MM.1S (cell line): ENCODE results near the gene MBD5.

Source experiments
- CTCF ChIP-seq: fragments of 300-600 bp; sonication (generic); IDR thresholded peaks from 2 replicates; pipeline ENCODE4 v1.5.1; 2016; ENCODE audit warnings: antibody characterized with exemption, low read length, mixed read lengths
- EZH2 ChIP-seq: fragments of 300-600 bp; sonication (generic); optimal IDR thresholded peaks from 2 replicates; pipeline ENCODE3; 2017; ENCODE audit warnings: low read depth, mild to moderate bottlenecking, antibody characterized with exemption, low read length, mixed read lengths
- EZH2phosphoT487 ChIP-seq: fragments of 300-600 bp; sonication (generic); IDR thresholded peaks from 2 replicates; pipeline ENCODE4 v1.6.1; 2018; ENCODE audit warnings: antibody characterized with exemption, low read length

DNA sequence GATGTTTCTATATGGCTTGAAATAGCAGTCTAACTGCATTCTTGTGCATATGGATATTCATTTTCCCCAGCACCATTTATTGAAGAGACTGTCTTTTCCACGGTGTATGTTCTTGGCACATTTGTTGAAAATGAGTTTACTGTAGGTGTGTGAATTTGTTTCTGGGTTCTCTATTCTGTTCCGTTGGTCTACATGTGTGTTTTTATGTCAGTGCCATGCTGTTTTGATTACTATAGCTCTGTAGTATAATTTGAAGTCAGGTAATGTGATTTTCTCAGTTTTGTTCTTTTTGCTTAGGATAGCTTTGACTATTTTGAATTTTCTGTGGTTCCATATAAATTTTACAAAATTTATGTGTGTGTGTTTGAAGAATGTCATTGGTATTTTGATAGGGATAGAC, 201.0 kb downstream of the MBD5 start:
- no peak for TF ChIP-seq CTCF
- TF ChIP-seq EZH2: no peak
- no peak for TF ChIP-seq EZH2phosphoT487
